ENCODE results near the gene RNU7-1. TPM values are rescaled to one million over a fixed set of nuclear protein-coding genes. Genes with fewer than 3 reads are reported as not detected.
A peak's percentile ranks its signal among the peaks of the same experiment; 100 is the strongest.

RNU7-1 gene
- total and polyA plus RNA-seq, 10 of the 15 experiments (the other 5 are each of a cell fraction or from before 2014, with no cell fraction given), result not detected

GRCh38 chr12:6915789-6916285 is 27.8 kb upstream of the RNU7-1 start (continued):
- TF ChIP-seq DPF2 (IDR thresholded peaks at IDR 0.05), result no peak
- no peak for TF ChIP-seq CHD4 (IDR thresholded peaks at IDR 0.05)
- TF ChIP-seq ESRRA (IDR thresholded peaks at IDR 0.05; ENCODE audit: low read length), result no peak

GRCh38 chr12:6916426-6917200 is 27.0 kb upstream of the RNU7-1 start:
- intact Hi-C loops (cut with micrococcal nuclease; ENCODE audit: unreplicated experiment), result no loop called here
- Histone ChIP-seq H3K36me3 (ENCODE audit: control insufficient read depth in 2 of 2, insufficient read depth in 2 of 2, low read length in 1 of 2) (peaks cover 2 to 10% of the 10 kb centered on the region in 2 experiments; a peak in 2 of 4 replicates), H4K20me1 (ENCODE audit: control insufficient read depth, insufficient read depth) (no peaks in the 10 kb centered on the region), H3K27ac (ENCODE audit: control insufficient read depth, insufficient read depth) (no peak overlapping the region), H3K4me1 (ENCODE audit: control insufficient read depth, insufficient read depth, low read length) (peaks cover 17% of the 10 kb centered on the region), H3K4me3 (no peak overlapping the region), H3K27me3 (replicated peaks in 1 of 2; ENCODE audit: control insufficient read depth in 2 of 2, insufficient read depth in 2 of 2, low read length in 1 of 2) (no peaks in the 10 kb centered on the region), H2AFZ (ENCODE audit: control insufficient read depth, low read depth, low read length) (no peak overlapping the region), H3K4me2 (ENCODE audit: control insufficient read depth, insufficient read depth) (peak overlapping the region; percentile 39; the same call in 1 of the 2 replicates), H3K9me3 (replicated peaks; ENCODE audit: control insufficient read depth, insufficient read depth, low read length) (no peaks in the 10 kb centered on the region), H3K79me2 (ENCODE audit: control insufficient read depth, insufficient read depth, low read length) (peaks cover 23% of the 10 kb centered on the region), H3K9ac (ENCODE audit: control insufficient read depth, insufficient read depth, low read length) (no peak overlapping the region; the same call in 1 of the 2 replicates)
- DNase-seq (ENCODE audit: low read depth, low spot score), result no peak
- WGBS (ENCODE audit: insufficient coverage, insufficient replicate concordance, low lambda C conversion rate, missing lambda C conversion rate), result 94% methylated on average over 11 of the region's 11 CpGs
- ATAC-seq, result no peak
- CTCF ChIA-PET, result interaction anchor here (0.6 to 1.9 kb wide), 6 partner anchors 9 to 48 kb away, joined by 3 to 7 read pairs (median 4); partner anchors contain the start of gene SPSB2
- SMC1A ChIA-PET (ENCODE audit: uncharacterized antibody, unreplicated experiment), result interaction anchor here (0.8 to 1.3 kb wide), 3 partner anchors 9 to 28 kb away, joined by 3 read pairs; no protein-coding TSS in a partner anchor
- in situ Hi-C loops (cut with MboI), result no loop called here
- POLR2A ChIA-PET, result interaction anchor here (0.6 to 2.2 kb wide), 4 partner anchors 8 to 43 kb away, joined by 3 to 9 read pairs (median 4); partner anchors contain the start of genes C12orf57, RNU7-1 and SPSB2
- TF ChIP-seq FOXK2 (IDR thresholded peaks at IDR 0.05), result no peak
- TF ChIP-seq WRNIP1 (IDR thresholded peaks at IDR 0.05; ENCODE audit: borderline replicate concordance, low read depth, low read length), result no peak
- no peak for TF ChIP-seq SMC3 (IDR thresholded peaks at IDR 0.05; ENCODE audit: borderline replicate concordance, low read length)
- no peak for TF ChIP-seq PAX8 (IDR thresholded peaks at IDR 0.05)
- TF ChIP-seq CBX3 (IDR thresholded peaks at IDR 0.05; ENCODE audit: borderline replicate concordance, low read depth), result no peak
- BruUV-seq (replicated peaks), result no TSS peak
- RAD21 ChIA-PET (ENCODE audit: unreplicated experiment), result no interaction called here
- no peak for FAIRE-seq

All from GM12878 (cell line).